T follicular helper cell (primary cell): Measurements from ENCODE around the gene PPIG.
"Not testable (repeated sequence)": the region's sequence is repeated elsewhere in the genome, so short reads cannot be mapped to it uniquely, and the experiment has no call there.

Experiments used
- DNase-seq: peaks from one replicate; pipeline ENCODE4 v3.0.0-alpha.2; 2020; ENCODE audit warnings: low read depth

Gene PPIG

GRCh38 chr2:169664978-169665930 lies 81.1 kb downstream of the PPIG start:
- no peak for DNase-seq

- DNase-seq, result no peak
Measured at GRCh38 chr2:169667583-169667982, 83.4 kb downstream of the PPIG start.

GRCh38 chr2:169670215-169670651 lies 86.1 kb downstream of the PPIG start:
- DNase-seq, result no peak

GRCh38 chr2:169670937-169671336 lies 86.8 kb downstream of the PPIG start:
- no peak for DNase-seq

GRCh38 chr2:169672406-169672805 lies 88.3 kb downstream of the PPIG start:
- no peak for DNase-seq

GRCh38 chr2:169673106-169673505 lies 89.0 kb downstream of the PPIG start:
- DNase-seq, result no peak

GRCh38 chr2:169673921-169674320 lies 89.8 kb downstream of the PPIG start:
- no peak for DNase-seq

- no peak for DNase-seq
Measured at GRCh38 chr2:169676357-169676756, 92.2 kb downstream of the PPIG start.

- no peak for DNase-seq
Measured at GRCh38 chr2:169676850-169677249, 92.7 kb downstream of the PPIG start.

GRCh38 chr2:169683054-169683424 lies 98.9 kb downstream of the PPIG start:
- DNase-seq, result no peak

- DNase-seq, result no peak
Measured at GRCh38 chr2:169683425-169684134, 99.4 kb downstream of the PPIG start.

- no peak for DNase-seq
Measured at GRCh38 chr2:169684135-169684565, 100.0 kb downstream of the PPIG start.

- DNase-seq, result not testable (repeated sequence)
Measured at GRCh38 chr2:169684712-169685111, 100.6 kb downstream of the PPIG start.

- not testable (repeated sequence) for DNase-seq
Measured at GRCh38 chr2:169686825-169687224, 102.7 kb downstream of the PPIG start.

- DNase-seq, result not testable (repeated sequence)
Measured at GRCh38 chr2:169687943-169688342, 103.8 kb downstream of the PPIG start.

GRCh38 chr2:169690958-169691357 lies 106.8 kb downstream of the PPIG start:
- DNase-seq, result no peak
